HCT116 (cell line): ENCODE results near the gene COA1. TPM values are rescaled to one million over a fixed set of nuclear protein-coding genes. Genes with fewer than 3 reads are reported as not detected.
A peak's percentile ranks its signal among the peaks of the same experiment; 100 is the strongest.

ENCODE experiments used
- ATAC-seq: fragments of 200-7000 bp; cut with Tn5 transposase; 2 replicates; pipeline ENCODE4 v1.9.1; 2020; ENCODE audit warnings: mild to moderate bottlenecking, moderate library complexity
- BruUV-seq: library from RNA; stranded (reverse); fragments of 400-500 nt; replicated peaks from 2 replicates; lab custom pipeline; 2021; lab: Mats Ljungman, UMichigan
- CTCF ChIA-PET: fragments of 300-600 bp; sonication (Branson Sonifier 250); formaldehyde crosslinking; loops from one replicate; lab custom pipeline; 2021; ENCODE audit warnings: antibody characterized with exemption; lab: Charles Lee
- POLR2A ChIA-PET: fragments of 300-600, 350-600 bp; sonication (Branson Sonifier 250); formaldehyde crosslinking; loops from one replicate; lab custom pipeline; 2021; ENCODE audit warnings: antibody characterized with exemption; lab: Charles Lee
- RAD21 ChIA-PET, 2 experiments: fragments of 300-600 bp; sonication (Branson Sonifier 250); formaldehyde crosslinking; loops; one replicate each; lab custom pipeline; 2023; ENCODE audit warnings: low total read pairs in 2 of 2; ENCODE audit not compliant: uncharacterized antibody in 2 of 2, unreplicated experiment in 2 of 2, low non-redundant PET in 1 of 2; lab: Charles Lee
- DNase-seq: peaks from one replicate; pipeline ENCODE4 v3.0.0-alpha.2; 2010; ENCODE audit warnings: low read depth, low spot score
- H2AFZ ChIP-seq: fragments of 200-600 bp; shearing (Covaris generic), sonication (generic); 2 replicates; pipeline ENCODE4 v1.6.1; 2017; ENCODE audit warnings: low read depth, mixed run types, mixed read lengths, antibody characterized with exemption, low read length; ENCODE audit not compliant: poor library complexity, severe bottlenecking
- H3K27ac ChIP-seq: 2 replicates; pipeline ENCODE4 v1.5.1; 2012; ENCODE audit warnings: low read depth, low read length
- H3K27me3 ChIP-seq: fragments of 200-600 bp; sonication (generic); 2 replicates; pipeline ENCODE4 v1.6.1; 2016; ENCODE audit warnings: mixed run types, low read length, mixed read lengths; ENCODE audit not compliant: insufficient read depth
- H3K36me3 ChIP-seq, 2 experiments: fragments of 200-500 bp in 1 of 2; fragments of 200-600 bp in 1 of 2; sonication (Bioruptor generic) in 1 of 2; sonication (generic) in 1 of 2; 2 replicates each; pipeline versions ENCODE4 v1.5.1 to v1.6.1; 2014 to 2016; ENCODE audit warnings: low read length in 2 of 2, inconsistent platforms in 1 of 2, mixed read lengths in 1 of 2, mixed run types in 1 of 2; ENCODE audit not compliant: insufficient read depth in 2 of 2, control insufficient read depth in 1 of 2
- H3K4me1 ChIP-seq, 2 experiments: fragments of 200-600 bp in 1 of 2; sonication (generic) in 1 of 2; 2 replicates each; pipeline versions ENCODE4 v1.5.1 to v1.6.1; 2012 to 2017; ENCODE audit warnings: low read length in 2 of 2, inconsistent platforms in 1 of 2, mild to moderate bottlenecking in 1 of 2, mixed read lengths in 1 of 2, mixed run types in 1 of 2, moderate library complexity in 1 of 2; ENCODE audit not compliant: insufficient read depth in 2 of 2, control insufficient read depth in 1 of 2
- H3K4me2 ChIP-seq: fragments of 200-600 bp; sonication (generic); 2 replicates; pipeline ENCODE4 v1.6.1; 2017; ENCODE audit warnings: mixed run types, low read length, mixed read lengths
- H3K4me3 ChIP-seq, 2 experiments: fragments of 200-600 bp in 1 of 2; sonication (generic) in 1 of 2; replicated peaks in 1 of 2; 2 replicates each; pipeline ENCODE4 v1.5.1; 2011 to 2016; ENCODE audit warnings: low read length in 2 of 2, control low read depth in 1 of 2, low read depth in 1 of 2, mild to moderate bottlenecking in 1 of 2, mixed read lengths in 1 of 2, mixed run types in 1 of 2
- H3K79me2 ChIP-seq: fragments of 200-600 bp; sonication (generic); 2 replicates; pipeline ENCODE4 v1.6.1; 2017; ENCODE audit warnings: mild to moderate bottlenecking, mixed run types, low read length, moderate library complexity, mixed read lengths; ENCODE audit not compliant: insufficient read depth
- H3K9ac ChIP-seq: fragments of 200-600 bp; sonication (generic); 2 replicates; pipeline ENCODE4 v1.6.1; 2016; ENCODE audit warnings: low read length, mixed read lengths
- H3K9me2 ChIP-seq: fragments of 200-600 bp; sonication (generic), shearing (Covaris generic); 2 replicates; pipeline ENCODE4 v1.6.1; 2017; ENCODE audit warnings: mixed run types, mild to moderate bottlenecking, moderate library complexity; ENCODE audit not compliant: insufficient read depth
- H3K9me3 ChIP-seq, 2 experiments: fragments of 200-500 bp in 1 of 2; fragments of 200-600 bp in 1 of 2; sonication (Bioruptor generic) in 1 of 2; sonication (generic) in 1 of 2; 2 replicates each; pipeline ENCODE4 v1.6.1; 2014 to 2017; ENCODE audit warnings: low read length in 2 of 2, mixed read lengths in 2 of 2, inconsistent platforms in 1 of 2, low read depth in 1 of 2, mild to moderate bottlenecking in 1 of 2, mixed run types in 1 of 2, moderate library complexity in 1 of 2; ENCODE audit not compliant: control insufficient read depth in 1 of 2, insufficient read depth in 1 of 2
- H4K20me1 ChIP-seq: fragments of 200-600 bp; sonication (generic), shearing (Covaris generic); 2 replicates; pipeline ENCODE4 v1.6.1; 2017; ENCODE audit warnings: mixed run types, mild to moderate bottlenecking, moderate library complexity; ENCODE audit not compliant: insufficient read depth
- CBX3 ChIP-seq: IDR thresholded peaks from 2 replicates; pipeline ENCODE4 v1.6.1; 2012; ENCODE audit warnings: low read depth
- CEBPB ChIP-seq: IDR thresholded peaks from 2 replicates; pipeline ENCODE4 v1.6.1; 2012; ENCODE audit warnings: low read depth
- EZH2 ChIP-seq: fragments of 200-600 bp; sonication (generic); IDR thresholded peaks from 2 replicates; pipeline ENCODE4 v1.6.1; 2017; ENCODE audit warnings: antibody characterized with exemption, mixed run types
- EZH2phosphoT487 ChIP-seq: fragments of 200-600 bp; IDR thresholded peaks from 2 replicates; pipeline ENCODE4 v1.6.1; 2018; ENCODE audit warnings: antibody characterized with exemption, borderline replicate concordance
- JUND ChIP-seq: IDR thresholded peaks from 2 replicates; pipeline ENCODE4 v1.6.1; 2012
- intact Hi-C: fragments of 100-400 bp; cut with micrococcal nuclease; formaldehyde crosslinking; loops from 2 replicates; pipeline ENCODE4 v1.10.0; 2022
- total RNA-seq: library from RNA; stranded (reverse); gene quantifications from one replicate; pipeline ENCODE4 v1.2.1, GENCODE V29; 2021; ENCODE audit not compliant: unreplicated experiment
- TF ChIP-seq, protein P1 (sequence below): IDR thresholded peaks from 2 replicates; pipeline ENCODE4 v1.6.1; 2012; ENCODE audit warnings: low read depth
- TF ChIP-seq, protein P2 (sequence below): IDR thresholded peaks from 2 replicates; pipeline ENCODE4 v1.6.1; 2012

Gene COA1
- total RNA-seq, 1 experiment from 2014 or later = 78.5 TPM

DNA sequence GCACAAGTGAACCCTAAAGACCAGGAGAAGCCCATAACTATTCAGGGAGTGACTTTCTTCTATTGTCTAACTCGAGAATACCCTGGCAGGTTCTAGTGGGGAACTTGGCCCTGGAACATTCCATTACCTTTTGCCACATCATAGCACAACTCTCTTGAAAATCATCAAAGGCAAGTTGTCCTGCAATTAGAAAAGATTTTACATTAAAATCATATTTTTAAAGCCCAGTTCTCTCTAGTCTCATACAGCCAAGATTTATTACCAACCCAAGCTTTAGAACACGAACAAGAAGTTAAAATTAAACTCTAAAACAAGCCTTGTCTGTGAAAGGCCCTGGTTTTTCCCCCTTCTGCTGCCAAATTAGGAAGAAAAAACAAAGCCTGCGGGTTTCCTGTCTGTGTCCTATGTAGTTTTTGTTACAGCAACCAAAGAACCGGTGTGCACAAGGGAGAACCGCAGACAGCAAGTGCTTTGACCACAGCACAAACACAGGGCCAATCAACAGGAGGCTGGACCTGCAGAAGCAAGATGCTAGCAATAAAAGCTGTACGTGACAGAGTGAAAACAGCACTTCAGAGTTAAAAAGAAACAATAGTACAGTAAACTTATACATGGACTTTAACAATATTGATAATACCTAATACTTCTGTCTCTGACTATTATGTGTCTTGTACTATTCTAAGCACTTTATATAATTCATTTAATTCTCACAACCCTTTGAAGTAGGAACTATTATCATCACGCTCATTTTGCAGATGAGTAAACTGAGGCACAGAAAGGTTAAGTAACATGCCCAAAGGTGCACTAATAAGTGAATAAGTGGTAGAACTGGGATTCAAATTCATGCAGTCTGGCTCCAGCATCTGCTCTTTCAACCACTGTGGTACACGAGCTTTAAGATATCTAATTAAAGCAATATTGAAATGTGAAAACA is 80.6 kb downstream of the COA1 start:
- intact Hi-C loops = no loop called here
- ChIA-PET RAD21 (interaction anchor here in 1 of 2 experiments (1.2 to 1.5 kb wide), 2 partner anchors 51 to 66 kb away, joined by 3 read pairs; partner anchors contain the start of gene STK17A), CTCF (interaction anchor here (1.0 to 1.5 kb wide), 3 partner anchors 9 to 66 kb away, joined by 3 to 7 read pairs (median 4); partner anchors contain the start of gene STK17A), POLR2A (interaction anchor here (0.8 to 1.0 kb wide), 2 partner anchors 66 to 109 kb away, joined by 3 to 8 read pairs; partner anchors contain the start of gene STK17A)
- Histone ChIP-seq H3K27me3 (no peaks in the 10 kb centered on the region), H3K4me3 (0 out of 4 replicates have a peak overlapping the region, but pooled peaks of 1 of the 2 experiments have one; percentile 30), H3K4me2 (peak overlapping the region; percentile 71), H3K79me2 (peaks cover 75% of the 10 kb centered on the region), H4K20me1 (no peaks in the 10 kb centered on the region; the same call in 1 of the 2 replicates), H3K4me1 (peaks cover 54 to 63% of the 10 kb centered on the region in 2 experiments), H3K9me2 (no peaks in the 10 kb centered on the region), H2AFZ (no peak overlapping the region), H3K9me3 (no peaks in the 10 kb centered on the region), H3K9ac (peak overlapping the region; percentile 49), H3K27ac (peak overlapping the region; percentile 91), H3K36me3 (peaks cover 0 to 21% of the 10 kb centered on the region in 2 experiments; a peak in 1 of 4 replicates)
- DNase-seq (no peak), ATAC-seq (peak; percentile 37)
- BruUV-seq = no TSS peak
- TF ChIP-seq, protein P1, sequence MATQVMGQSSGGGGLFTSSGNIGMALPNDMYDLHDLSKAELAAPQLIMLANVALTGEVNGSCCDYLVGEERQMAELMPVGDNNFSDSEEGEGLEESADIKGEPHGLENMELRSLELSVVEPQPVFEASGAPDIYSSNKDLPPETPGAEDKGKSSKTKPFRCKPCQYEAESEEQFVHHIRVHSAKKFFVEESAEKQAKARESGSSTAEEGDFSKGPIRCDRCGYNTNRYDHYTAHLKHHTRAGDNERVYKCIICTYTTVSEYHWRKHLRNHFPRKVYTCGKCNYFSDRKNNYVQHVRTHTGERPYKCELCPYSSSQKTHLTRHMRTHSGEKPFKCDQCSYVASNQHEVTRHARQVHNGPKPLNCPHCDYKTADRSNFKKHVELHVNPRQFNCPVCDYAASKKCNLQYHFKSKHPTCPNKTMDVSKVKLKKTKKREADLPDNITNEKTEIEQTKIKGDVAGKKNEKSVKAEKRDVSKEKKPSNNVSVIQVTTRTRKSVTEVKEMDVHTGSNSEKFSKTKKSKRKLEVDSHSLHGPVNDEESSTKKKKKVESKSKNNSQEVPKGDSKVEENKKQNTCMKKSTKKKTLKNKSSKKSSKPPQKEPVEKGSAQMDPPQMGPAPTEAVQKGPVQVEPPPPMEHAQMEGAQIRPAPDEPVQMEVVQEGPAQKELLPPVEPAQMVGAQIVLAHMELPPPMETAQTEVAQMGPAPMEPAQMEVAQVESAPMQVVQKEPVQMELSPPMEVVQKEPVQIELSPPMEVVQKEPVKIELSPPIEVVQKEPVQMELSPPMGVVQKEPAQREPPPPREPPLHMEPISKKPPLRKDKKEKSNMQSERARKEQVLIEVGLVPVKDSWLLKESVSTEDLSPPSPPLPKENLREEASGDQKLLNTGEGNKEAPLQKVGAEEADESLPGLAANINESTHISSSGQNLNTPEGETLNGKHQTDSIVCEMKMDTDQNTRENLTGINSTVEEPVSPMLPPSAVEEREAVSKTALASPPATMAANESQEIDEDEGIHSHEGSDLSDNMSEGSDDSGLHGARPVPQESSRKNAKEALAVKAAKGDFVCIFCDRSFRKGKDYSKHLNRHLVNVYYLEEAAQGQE = no peak
- TF ChIP-seq CBX3 (no peak), EZH2phosphoT487 (no peak), EZH2 (no peak), CEBPB (no peak), JUND (no peak)
- TF ChIP-seq, protein P2, sequence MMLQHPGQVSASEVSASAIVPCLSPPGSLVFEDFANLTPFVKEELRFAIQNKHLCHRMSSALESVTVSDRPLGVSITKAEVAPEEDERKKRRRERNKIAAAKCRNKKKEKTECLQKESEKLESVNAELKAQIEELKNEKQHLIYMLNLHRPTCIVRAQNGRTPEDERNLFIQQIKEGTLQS = no peak
